ACC112 (cell line): ENCODE data around the gene ARHGAP5.
A peak's percentile ranks its signal among the peaks of the same experiment; 100 is the strongest.

ENCODE experiments used
- H2AFZ ChIP-seq: fragments of 200-600 bp; sonication (generic); one replicate; pipeline ENCODE4 v1.6.0; 2017; ENCODE audit warnings: antibody characterized with exemption, low read length; ENCODE audit not compliant: unreplicated experiment
- H3K27ac ChIP-seq: fragments of 200-600 bp; sonication (generic); 2 replicates; pipeline ENCODE4 v1.5.1; 2014; ENCODE audit warnings: low read depth, mild to moderate bottlenecking, antibody characterized with exemption, low read length, moderate library complexity
- H3K27me3 ChIP-seq: fragments of 200-600 bp; sonication (generic); 2 replicates; pipeline ENCODE4 v1.6.1; 2014; ENCODE audit warnings: mild to moderate bottlenecking, antibody characterized with exemption, low read length, moderate library complexity, mixed read lengths; ENCODE audit not compliant: insufficient read depth
- H3K36me3 ChIP-seq: fragments of 200-600 bp; sonication (generic); 2 replicates; pipeline ENCODE4 v1.6.1; 2016; ENCODE audit warnings: mild to moderate bottlenecking, antibody characterized with exemption, low read length, moderate library complexity, mixed read lengths; ENCODE audit not compliant: insufficient read depth
- H3K4me1 ChIP-seq: fragments of 200-600 bp; sonication (generic); one replicate; pipeline ENCODE4 v1.6.1; 2016; ENCODE audit warnings: low read length, mixed read lengths; ENCODE audit not compliant: insufficient read depth, unreplicated experiment, control insufficient read depth
- H3K4me3 ChIP-seq: fragments of 200-600 bp; sonication (generic); 2 replicates; pipeline ENCODE4 v1.5.1; 2014; ENCODE audit warnings: mild to moderate bottlenecking, low read depth, low read length
- H3K79me2 ChIP-seq: fragments of 200-600 bp; sonication (generic); one replicate; pipeline ENCODE4 v1.6.0; 2016; ENCODE audit warnings: low read length; ENCODE audit not compliant: control insufficient read depth, unreplicated experiment, insufficient read depth

ARHGAP5 gene

DNA sequence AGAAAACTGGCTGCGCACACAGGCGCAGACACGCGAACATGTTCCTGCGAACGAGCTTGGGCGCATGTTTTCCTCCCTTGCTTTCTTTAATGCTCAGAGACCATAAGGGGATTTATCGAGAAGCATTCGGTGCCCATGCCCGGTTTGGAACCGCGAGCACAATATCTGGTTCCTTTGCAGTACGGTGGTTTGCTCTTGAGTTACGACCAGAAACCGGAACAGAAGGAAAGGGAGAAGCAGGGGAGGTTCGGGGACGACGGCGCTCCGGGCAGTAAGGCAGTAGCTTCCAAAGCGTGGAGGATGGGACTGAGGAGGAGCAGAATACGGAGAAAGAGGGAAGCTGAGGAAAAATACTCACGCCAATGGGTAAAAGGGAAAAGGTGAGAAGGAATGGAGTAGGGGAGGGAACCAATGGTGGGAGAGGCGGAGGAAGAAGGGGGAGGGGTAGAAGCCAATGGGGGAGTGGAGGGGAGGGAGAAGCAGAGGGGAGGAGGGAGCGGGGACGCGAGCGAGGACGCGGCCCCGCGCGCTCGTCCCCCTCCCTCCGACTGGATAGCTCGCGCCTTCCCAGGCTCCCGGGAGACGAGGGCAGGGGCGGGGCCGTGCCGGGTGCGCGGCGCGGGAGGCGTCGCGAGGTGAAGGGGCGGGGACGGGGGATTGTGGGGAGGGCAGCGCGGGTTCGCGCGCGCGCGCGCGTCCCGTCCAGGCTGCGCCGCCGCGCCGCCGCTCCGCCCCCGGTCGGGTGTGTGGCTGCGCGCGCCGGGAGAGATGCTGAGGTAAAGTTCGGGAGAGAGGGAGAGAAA, 625 bp upstream of the ARHGAP5 start:
- peaks cover 48% of the 10 kb centered on the region for H3K79me2 ChIP-seq
- peak overlapping the region; percentile 81 for H3K27ac ChIP-seq
- H3K4me3 ChIP-seq: peak overlapping the region; percentile 85
- H3K36me3 ChIP-seq: no peaks in the 10 kb centered on the region
- peak overlapping the region; percentile 43 for H2AFZ ChIP-seq
- no peaks in the 10 kb centered on the region for H3K27me3 ChIP-seq
- peaks cover 34% of the 10 kb centered on the region for H3K4me1 ChIP-seq

DNA sequence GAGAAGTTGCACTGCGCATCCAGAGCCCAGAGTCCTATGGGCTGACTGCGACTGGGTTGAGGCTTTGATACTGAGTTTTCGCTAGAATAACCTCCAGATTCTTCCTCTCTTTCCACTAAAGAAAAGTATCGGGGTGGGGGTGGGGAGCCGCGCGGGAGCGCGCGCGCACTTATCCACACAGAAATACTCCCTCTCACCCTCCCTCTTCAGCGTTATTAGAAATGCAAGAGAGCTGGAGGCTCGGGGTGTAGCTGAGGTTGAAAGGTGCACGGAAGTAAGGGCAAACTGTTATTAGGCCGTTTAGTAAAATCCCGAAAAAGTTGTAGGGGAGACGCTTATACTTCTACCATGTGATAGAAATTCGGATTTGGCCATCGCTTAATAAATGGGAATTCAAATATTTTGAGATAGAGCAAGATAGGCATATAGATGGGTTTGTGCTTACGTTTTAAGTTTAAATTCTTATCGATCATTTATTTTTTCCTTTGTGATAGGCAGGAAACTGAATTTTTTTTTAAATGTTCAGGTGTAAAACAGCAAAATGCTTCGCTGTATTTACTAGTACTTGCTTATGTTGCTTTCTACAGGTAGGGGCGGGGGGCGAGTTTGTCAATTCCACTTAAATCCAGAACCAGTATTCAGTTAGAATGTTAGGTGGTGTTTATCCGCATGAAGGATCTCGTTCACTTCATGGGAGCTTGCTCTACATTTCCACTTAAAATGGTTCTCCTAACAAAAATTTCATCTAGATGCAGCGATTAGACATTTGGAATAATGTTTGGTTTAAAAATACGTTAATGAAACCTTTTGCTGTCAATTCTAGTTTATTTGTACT, 1.1 kb downstream of the ARHGAP5 start:
- H3K27ac ChIP-seq: peak overlapping the region; percentile 81
- peaks cover 65% of the 10 kb centered on the region for H3K79me2 ChIP-seq

GRCh38 chr14:32078858-32079216, 1.7 kb downstream of the ARHGAP5 start:
- H3K79me2 ChIP-seq: peaks cover 71% of the 10 kb centered on the region
- peak overlapping the region; percentile 81; the same call in 1 of the 2 replicates for H3K27ac ChIP-seq
- peak overlapping the region; percentile 85 for H3K4me3 ChIP-seq
- H3K27me3 ChIP-seq: no peaks in the 10 kb centered on the region
- peaks cover 38% of the 10 kb centered on the region for H3K4me1 ChIP-seq
- H2AFZ ChIP-seq: no peak overlapping the region
- no peaks in the 10 kb centered on the region for H3K36me3 ChIP-seq

More for the DNA sequence above, 1.1 kb downstream of the ARHGAP5 start:
- peak overlapping the region; percentile 85 for H3K4me3 ChIP-seq
- no peaks in the 10 kb centered on the region for H3K27me3 ChIP-seq
- H3K36me3 ChIP-seq: no peaks in the 10 kb centered on the region
- H3K4me1 ChIP-seq: peaks cover 34% of the 10 kb centered on the region
- peak overlapping the region; percentile 31 for H2AFZ ChIP-seq

DNA sequence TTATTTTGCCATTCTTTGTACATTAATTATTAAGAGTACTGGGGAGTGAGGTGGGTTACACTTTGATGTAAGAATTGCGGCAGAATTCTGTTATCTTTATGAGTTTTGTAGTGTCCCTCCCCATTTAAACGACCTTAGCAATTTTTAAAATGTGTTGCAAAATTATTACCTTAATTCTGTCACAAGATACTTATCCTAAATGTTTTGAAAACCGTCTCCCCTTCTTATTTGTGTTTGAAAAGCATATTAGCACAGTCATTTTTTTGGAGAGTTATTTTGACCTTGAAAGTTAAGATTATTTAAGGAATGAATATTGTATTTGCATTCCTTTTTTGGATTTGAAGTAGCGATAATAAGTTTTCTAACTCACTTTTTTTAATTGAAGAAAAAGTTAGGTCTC, 2.2 kb downstream of the ARHGAP5 start:
- Histone ChIP-seq H3K27ac (peak overlapping the region; percentile 81; the same call in 1 of the 2 replicates), H3K27me3 (no peaks in the 10 kb centered on the region), H3K36me3 (no peaks in the 10 kb centered on the region), H3K79me2 (peaks cover 76% of the 10 kb centered on the region), H3K4me1 (peaks cover 40% of the 10 kb centered on the region), H3K4me3 (peak overlapping the region; percentile 85), H2AFZ (no peak overlapping the region)

DNA sequence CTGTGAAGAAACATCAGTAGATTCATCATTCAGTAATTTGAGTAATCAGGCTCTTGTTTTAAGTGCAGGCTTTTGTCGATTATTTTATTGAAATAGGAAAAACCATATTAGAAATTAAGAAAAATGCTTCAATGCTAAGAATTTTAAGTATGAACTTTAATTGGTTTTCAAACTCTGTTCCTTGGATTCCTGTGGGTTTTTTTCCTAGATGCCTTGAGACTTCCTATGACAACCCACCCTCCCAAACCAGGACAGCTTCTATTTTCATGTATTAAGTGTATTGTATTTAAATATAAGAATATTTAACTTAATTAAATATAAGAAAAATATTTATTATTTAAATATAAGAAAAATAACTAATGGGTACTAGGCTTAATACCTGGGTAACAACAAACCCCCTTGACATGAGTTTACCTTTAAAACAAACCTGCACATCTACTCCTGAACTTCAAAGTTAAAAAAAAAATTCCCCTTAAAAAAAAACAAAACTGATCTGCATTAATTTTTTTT, 3.0 kb downstream of the ARHGAP5 start:
- H3K36me3 ChIP-seq: no peaks in the 10 kb centered on the region
- no peak overlapping the region for H3K27ac ChIP-seq
- H3K79me2 ChIP-seq: peaks cover 82% of the 10 kb centered on the region
- peak overlapping the region; percentile 85; the same call in 1 of the 2 replicates for H3K4me3 ChIP-seq
- peaks cover 32% of the 10 kb centered on the region for H3K4me1 ChIP-seq
- no peaks in the 10 kb centered on the region for H3K27me3 ChIP-seq
- no peak overlapping the region for H2AFZ ChIP-seq

DNA sequence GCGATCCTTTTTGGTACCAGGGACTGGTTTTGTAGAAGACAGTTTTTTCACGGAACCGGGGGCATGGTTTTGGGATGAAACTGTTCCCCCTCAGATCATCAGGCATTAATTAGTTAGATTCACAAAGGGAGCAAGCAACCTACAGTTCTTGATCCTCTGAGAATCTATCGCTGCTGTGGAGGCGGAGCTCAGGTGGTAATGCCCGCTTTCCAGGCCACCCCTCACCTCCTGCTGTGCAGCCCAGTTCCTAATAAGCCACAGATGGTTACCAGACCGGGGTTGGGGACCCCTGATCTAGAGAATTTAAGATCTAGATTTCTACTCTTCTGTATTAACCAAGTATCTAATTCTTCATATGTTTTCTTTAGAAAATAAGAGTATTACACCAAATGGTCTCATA, 4.8 kb downstream of the ARHGAP5 start:
- Histone ChIP-seq H3K79me2 (peaks cover 94% of the 10 kb centered on the region), H2AFZ (no peak overlapping the region), H3K4me1 (peaks cover 30% of the 10 kb centered on the region), H3K4me3 (no peak overlapping the region), H3K27me3 (no peaks in the 10 kb centered on the region), H3K27ac (no peak overlapping the region), H3K36me3 (no peaks in the 10 kb centered on the region)

- peaks cover 95% of the 10 kb centered on the region for H3K79me2 ChIP-seq
- no peaks in the 10 kb centered on the region for H3K27me3 ChIP-seq
- no peaks in the 10 kb centered on the region for H3K36me3 ChIP-seq
- no peak overlapping the region for H2AFZ ChIP-seq
- peaks cover 36% of the 10 kb centered on the region for H3K4me1 ChIP-seq
- H3K27ac ChIP-seq: no peak overlapping the region
- no peak overlapping the region for H3K4me3 ChIP-seq
Measured at GRCh38 chr14:32083315-32083624, 6.2 kb downstream of the ARHGAP5 start.

DNA sequence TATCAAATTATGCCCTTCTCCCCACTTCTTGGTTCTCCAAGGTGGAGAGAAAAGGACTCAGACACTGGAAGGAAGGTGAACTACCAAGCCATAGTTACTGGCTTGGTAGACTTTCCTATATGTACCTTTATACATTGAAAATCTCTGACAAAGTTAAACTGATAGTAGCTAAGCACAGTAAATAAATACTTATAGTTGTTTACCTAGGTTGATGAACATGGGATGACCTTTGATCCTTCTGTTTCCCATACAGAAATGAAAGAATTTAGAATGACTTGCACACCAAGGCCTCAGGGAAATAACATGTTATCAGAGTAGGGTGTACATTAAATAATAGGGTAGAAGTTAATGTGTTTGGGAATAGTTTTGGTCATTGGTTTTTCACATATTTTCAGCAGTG, 6.7 kb downstream of the ARHGAP5 start:
- Histone ChIP-seq H2AFZ (no peak overlapping the region), H3K36me3 (no peaks in the 10 kb centered on the region), H3K27me3 (no peaks in the 10 kb centered on the region), H3K79me2 (peaks cover 95% of the 10 kb centered on the region), H3K4me1 (peaks cover 36% of the 10 kb centered on the region), H3K4me3 (no peak overlapping the region), H3K27ac (no peak overlapping the region)

- H3K27ac ChIP-seq: no peak overlapping the region
- H3K4me3 ChIP-seq: no peak overlapping the region
- H2AFZ ChIP-seq: no peak overlapping the region
- peaks cover 4% of the 10 kb centered on the region; the same call in 1 of the 2 replicates for H3K36me3 ChIP-seq
- peaks cover 23% of the 10 kb centered on the region for H3K4me1 ChIP-seq
- peaks cover 89% of the 10 kb centered on the region for H3K79me2 ChIP-seq
- H3K27me3 ChIP-seq: no peaks in the 10 kb centered on the region
Measured at GRCh38 chr14:32085182-32085844, 8.2 kb downstream of the ARHGAP5 start.

DNA sequence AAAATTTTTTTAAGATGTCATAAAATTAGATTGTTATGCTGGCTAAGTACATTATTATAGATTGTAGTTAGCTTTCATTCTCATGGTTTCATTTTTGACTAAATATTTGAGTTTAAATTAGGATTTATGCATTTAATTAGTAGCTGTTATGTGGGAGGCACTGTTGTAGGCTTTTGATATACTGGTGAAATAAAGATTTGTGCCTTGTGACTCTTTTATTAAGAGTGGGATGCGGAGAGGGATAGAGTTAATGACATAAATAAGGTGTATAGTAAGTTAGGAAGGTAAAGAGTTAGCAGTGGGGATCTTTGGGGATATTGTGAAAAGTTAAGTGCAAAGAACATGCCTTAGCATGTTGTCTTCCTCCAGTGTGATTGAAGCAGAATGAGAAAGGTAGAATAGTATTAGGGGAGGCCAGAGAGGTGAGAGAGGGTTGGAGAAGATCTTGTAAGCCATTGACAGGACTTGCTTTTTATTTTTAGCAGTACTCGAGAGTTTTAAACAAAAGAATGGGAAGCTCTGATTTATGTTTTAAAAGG, 8.8 kb downstream of the ARHGAP5 start:
- H3K79me2 ChIP-seq: peaks cover 84% of the 10 kb centered on the region
- H3K36me3 ChIP-seq: peaks cover 10% of the 10 kb centered on the region
- H3K27ac ChIP-seq: no peak overlapping the region

More for the DNA sequence above, 8.8 kb downstream of the ARHGAP5 start:
- Histone ChIP-seq H3K4me3 (no peak overlapping the region), H2AFZ (no peak overlapping the region), H3K4me1 (peaks cover 17% of the 10 kb centered on the region), H3K27me3 (no peaks in the 10 kb centered on the region)
